Activated CD4-positive, CD25-positive, alpha-beta regulatory T cell (primary cell): ENCODE data around the gene CYP4F22.
"Not testable (repeated sequence)": the region's sequence is repeated elsewhere in the genome, so short reads cannot be mapped to it uniquely, and the experiment has no call there.

Experiments used
- DNase-seq, 4 experiments: peaks; one replicate each; lab custom pipeline; 2025; lab: John Stamatoyannopoulos, UW

CYP4F22 gene

GRCh38 chr19:15508035-15508710, at the start of gene CYP4F22:
Gene CYP4F22, plus strand, starts transcription at chr19:15508525. Its CDS starts 16,812 bp downstream, at chr19:15525337.
- DNase-seq, result no peak

GRCh38 chr19:15461694-15462093, 46.6 kb upstream of the CYP4F22 start:
- no peak for DNase-seq

GRCh38 chr19:15463861-15464371, 44.4 kb upstream of the CYP4F22 start:
- DNase-seq, result peak in 3 of 4 experiments; percentile 45 to 75 (median 59)

- peak in 2 of 4 experiments; percentile 26 to 27 for DNase-seq
Observed at GRCh38 chr19:15464394-15465385, 43.6 kb upstream of the CYP4F22 start, which contains the start of gene RASAL3. Gene RASAL3, minus strand, starts transcription at chr19:15464544. Its CDS starts 186 bp downstream, at chr19:15464358.

GRCh38 chr19:15466851-15467733, 41.2 kb upstream of the CYP4F22 start:
- DNase-seq, result no peak

- no peak for DNase-seq
Observed at GRCh38 chr19:15467734-15468214, 40.6 kb upstream of the CYP4F22 start.

- DNase-seq, result no peak
Observed at GRCh38 chr19:15468675-15469512, 39.4 kb upstream of the CYP4F22 start.

- DNase-seq, result no peak
Observed at GRCh38 chr19:15469513-15470297, 38.6 kb upstream of the CYP4F22 start.

- no peak for DNase-seq
Observed at GRCh38 chr19:15471639-15472101, 36.7 kb upstream of the CYP4F22 start.

GRCh38 chr19:15473821-15474220, 34.5 kb upstream of the CYP4F22 start:
- not testable (repeated sequence) for DNase-seq

- DNase-seq, result no peak
Observed at GRCh38 chr19:15475169-15475568, 33.2 kb upstream of the CYP4F22 start.

GRCh38 chr19:15475611-15476010, 32.7 kb upstream of the CYP4F22 start:
- no peak for DNase-seq

GRCh38 chr19:15476325-15476724, 32.0 kb upstream of the CYP4F22 start:
- DNase-seq, result no peak

- DNase-seq, result no peak
Observed at GRCh38 chr19:15479391-15480345, 28.7 kb upstream of the CYP4F22 start, which contains the start of gene PGLYRP2. Gene PGLYRP2, minus strand, starts transcription at chr19:15479501. Its CDS starts 130 bp downstream, at chr19:15479371.

GRCh38 chr19:15480996-15481395, 27.3 kb upstream of the CYP4F22 start:
- DNase-seq, result not testable (repeated sequence)

- not testable (repeated sequence) for DNase-seq
Observed at GRCh38 chr19:15485768-15486167, 22.6 kb upstream of the CYP4F22 start.

GRCh38 chr19:15487038-15487437, 21.3 kb upstream of the CYP4F22 start:
- no peak for DNase-seq
